NK-92 (cell line): ENCODE results near the gene ADGRA1.

Source experiments
- DNase-seq: peaks from one replicate; lab custom pipeline; 2025; ENCODE audit not compliant: unreplicated experiment; lab: John Stamatoyannopoulos, UW

Gene ADGRA1

DNA sequence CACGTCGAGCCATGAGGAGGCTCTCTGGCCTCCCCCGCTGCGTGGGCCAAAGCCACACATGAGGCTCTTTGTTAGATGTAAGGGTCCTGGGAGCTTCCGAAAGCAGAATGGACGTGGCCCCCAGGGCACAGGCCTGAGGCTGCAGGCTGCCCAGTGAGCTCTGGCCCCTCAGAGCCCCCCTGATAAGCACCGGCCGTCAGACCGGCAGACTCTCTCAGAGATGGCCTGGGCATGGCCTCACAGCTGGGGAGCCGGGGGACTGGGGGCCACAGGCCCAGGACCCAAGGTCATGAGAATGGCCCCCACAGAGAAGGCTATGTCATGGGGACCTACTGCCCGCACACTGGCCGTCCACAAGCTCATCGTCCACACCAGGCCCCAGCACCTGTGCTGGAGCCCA is 31.7 kb upstream of the ADGRA1 start:
- DNase-seq: no peak

DNA sequence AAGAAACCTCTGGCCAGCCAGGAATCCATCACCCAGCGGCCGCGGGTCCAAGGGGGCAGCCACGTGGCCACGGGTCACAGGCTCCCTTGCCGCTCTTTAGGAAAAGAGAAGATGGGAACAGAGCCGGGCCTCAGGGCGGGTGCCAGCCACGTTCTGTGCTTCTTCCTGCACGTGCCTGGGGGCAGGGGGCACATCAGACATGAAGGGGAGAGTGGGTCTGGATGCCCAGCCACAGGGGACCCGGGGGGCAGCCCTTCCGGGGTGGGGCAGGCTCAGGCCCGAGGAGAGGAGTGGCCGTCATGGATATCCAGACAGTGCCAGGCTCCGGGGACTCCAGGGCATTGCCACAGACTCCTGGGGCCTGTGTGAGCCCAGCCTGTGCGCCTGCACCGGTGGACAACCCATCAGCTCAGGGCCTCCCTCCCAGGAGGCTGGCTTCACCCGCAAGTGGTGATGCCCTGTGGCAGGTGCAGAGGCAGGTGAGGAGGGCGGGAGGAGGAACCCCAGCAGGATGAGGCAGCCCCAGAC is 31.0 kb upstream of the ADGRA1 start:
- no peak for DNase-seq

DNA sequence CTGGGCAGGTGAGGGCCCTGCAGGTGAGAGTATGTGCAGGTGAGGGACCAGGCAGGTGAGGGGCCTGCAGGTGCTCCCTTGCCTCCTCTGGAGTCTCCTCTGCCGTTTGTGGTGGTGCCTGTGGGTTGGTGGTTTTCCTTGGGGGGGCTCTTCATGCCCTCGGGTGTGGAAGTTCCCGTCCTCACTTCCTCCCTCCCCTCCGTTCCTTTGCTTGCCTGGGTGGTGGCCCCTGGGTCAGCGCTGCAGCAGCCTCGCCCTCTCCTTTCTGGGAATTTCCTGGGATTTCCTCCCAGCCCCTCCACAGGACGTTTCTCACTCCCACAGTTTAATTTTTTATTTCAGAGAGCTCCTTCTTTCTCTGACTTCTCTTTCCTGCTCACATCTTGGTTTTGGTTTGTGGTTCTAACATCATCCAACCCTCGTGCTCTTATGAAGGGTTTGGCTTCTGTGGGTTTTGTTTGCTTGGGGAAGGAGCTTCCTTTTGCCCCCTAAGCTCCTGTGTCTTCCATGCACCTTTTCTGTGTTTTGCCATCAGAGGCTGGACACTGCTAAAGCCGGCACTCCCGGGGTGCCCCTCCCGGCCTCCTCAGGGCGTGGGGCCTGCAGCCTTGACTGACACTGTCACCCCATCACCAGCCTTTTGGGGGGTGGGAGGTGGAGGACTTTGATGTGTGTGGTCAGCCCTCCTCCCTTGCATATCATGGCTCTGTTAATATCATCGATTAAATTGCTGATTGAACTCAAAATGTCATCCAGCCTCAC is 29.2 kb upstream of the ADGRA1 start:
- no peak for DNase-seq

DNA sequence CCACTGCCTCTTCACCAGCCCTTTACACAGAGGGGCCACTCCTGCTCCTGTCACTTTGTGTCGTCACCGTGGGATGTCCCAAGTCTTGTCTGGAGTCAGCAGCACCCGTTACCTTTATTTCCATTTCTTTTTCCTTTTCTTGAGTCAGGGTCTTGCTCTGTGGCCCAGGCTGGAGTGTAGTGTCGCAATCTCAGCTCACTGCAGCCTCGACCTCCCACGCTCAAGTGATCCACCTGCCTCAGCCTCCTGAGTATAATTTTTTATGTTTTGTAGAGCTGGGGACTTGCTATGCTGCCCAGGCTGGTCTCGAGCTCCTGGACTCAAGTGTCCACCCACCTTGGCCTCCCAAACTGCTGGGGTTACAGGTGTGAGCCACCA is 28.6 kb upstream of the ADGRA1 start:
- DNase-seq: no peak

DNA sequence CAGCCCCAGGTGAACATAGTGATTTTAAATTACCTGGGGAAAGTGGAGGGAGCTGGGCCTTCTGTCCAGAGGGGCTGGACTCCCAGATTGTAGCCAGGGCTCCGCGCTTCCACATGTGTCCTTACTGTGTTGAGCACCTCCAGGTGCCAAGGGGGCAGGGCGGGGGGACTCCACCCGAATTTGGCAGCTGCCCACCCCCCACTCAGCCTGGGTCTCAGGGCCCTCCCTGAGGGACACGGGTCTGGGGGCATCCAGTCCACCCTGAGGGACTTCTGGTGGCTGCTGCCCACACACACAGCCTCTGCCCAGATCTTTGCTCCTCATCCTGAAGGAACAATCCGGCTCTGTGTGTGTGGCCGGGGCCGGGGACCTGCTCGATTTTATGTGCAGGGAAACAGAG is 28.2 kb upstream of the ADGRA1 start:
- no peak for DNase-seq

DNA sequence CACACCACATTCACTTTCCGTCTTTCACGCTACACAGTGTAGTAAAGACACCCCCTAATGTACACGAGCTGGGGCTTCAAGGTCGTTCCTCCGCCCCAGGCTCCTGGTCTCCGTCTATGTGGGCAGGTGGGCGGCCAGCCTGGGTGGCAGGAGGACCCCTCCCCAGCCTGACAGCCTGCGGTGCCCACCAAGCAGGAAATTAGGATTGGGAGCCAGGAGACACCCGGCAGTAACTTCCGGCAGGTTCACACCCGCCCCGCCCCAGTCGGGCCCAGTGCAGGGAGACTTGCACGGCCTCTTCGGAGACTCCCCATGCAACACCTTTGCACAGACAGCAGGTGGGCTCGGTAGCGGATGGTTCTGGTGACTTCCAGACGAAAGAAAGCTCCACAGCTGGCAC is 27.7 kb upstream of the ADGRA1 start:
- DNase-seq: no peak

DNA sequence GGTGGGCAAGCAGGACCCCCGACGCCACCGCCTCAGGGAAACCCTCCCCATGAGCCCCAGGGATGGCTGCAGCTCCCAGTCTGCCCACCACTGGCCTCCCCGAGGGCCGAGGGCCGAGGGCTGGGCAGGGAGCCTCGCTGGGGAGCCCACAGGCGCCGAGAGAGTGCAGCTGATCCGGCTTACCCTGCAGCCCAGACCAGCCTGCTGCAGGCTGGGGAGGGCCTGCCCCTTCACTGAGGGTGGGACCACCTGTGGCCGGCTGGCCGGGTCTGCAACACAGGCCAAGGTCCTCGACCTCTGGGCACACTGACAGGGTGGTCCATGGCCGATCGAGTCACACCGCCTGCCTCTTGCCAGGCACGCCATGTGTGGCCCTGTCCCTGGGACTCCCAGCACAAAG is 27.3 kb upstream of the ADGRA1 start:
- no peak for DNase-seq

DNA sequence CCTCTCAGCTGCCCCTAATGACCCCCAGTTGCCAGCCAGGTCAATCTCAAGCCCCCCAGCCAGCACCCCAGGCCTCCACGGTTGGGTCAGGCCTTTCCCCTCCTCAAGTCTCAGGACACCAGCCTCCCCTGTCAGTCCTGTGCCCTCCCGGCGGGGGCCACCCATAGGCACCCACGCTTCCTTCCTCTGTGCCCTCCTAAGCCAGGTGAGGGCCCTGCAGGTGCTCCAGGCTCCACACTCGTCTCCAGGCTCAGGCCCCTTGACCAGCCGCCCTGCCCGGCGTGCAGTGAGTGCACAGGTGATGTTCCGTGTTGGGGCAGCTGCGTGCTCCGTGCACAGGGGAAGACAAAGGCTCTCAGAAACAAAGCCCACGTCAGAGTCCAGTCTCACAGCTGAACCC is 26.8 kb upstream of the ADGRA1 start:
- no peak for DNase-seq

DNA sequence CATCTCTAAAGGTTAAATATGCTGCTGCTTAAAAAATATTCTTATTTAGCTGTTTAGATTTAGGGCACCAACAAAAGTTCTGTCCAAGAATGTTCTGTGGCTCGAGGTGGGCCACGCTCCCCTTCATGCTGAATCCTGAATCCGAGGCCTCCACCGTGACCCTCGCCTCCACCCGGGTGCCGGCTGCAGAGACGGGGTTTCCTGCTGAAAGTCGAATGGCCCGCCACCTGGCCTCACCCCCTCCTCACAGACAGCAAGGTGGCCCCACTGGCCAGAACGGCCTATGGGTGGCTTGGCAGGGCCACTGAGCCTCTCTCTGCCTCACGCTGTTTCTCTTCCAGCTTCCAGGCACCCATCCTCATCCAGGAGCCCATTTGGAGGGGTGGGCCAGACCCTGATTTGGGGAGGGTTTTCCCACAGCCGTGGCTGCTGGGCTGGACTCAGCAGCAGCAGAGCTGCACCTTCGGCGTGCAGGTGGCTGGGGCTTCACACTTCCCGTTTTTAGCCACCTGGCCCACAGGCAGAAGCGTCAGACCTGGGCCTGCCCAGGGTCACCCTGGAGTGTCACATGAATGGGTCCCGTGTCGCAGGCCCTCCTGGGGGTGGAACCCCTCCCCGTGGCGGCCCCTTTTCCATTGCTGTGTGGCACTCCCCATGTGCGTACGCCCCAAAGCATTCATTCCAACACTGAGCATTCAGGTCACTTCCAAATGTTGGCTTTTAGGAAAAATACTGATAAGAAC is 26.3 kb upstream of the ADGRA1 start:
- DNase-seq: no peak

DNA sequence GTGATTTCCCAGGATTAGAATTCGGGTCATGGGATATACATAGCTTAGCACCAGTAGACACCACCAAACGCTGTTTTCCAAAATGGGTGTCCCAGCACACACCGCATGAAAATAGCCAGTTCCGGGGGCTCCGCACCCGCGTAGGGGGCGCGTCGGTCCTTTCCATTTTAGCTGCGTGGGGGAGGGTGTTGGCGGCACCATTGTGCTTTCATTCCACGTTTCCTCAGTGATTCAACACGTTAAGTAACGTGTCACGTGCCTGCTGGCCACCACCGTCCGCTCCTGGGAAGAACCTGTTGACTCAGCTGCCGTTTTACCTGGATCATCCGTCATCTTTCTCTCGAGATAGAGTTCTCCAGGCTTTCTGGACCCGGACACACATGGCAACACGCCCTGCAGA is 25.6 kb upstream of the ADGRA1 start:
- no peak for DNase-seq

DNA sequence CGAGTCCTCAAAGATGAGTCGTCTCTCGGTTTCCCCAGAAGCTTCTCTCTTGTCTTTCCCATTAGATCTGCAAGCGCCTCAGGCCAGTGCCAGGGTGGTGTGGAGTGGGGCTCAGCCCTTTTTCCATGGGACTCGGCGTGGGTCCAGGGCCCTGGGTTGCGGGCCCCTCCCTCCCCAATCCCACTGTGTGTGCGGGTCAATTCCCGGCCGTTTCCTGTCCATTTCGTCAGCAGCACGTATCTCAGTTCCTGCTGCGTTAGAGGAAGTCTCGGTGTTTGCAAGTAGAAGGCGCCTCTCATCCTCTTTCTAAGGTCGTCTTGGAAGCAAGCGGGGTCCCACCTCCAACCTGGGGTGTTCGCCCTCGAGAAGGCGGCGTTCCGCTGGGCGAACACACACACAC is 25.1 kb upstream of the ADGRA1 start:
- DNase-seq: no peak

DNA sequence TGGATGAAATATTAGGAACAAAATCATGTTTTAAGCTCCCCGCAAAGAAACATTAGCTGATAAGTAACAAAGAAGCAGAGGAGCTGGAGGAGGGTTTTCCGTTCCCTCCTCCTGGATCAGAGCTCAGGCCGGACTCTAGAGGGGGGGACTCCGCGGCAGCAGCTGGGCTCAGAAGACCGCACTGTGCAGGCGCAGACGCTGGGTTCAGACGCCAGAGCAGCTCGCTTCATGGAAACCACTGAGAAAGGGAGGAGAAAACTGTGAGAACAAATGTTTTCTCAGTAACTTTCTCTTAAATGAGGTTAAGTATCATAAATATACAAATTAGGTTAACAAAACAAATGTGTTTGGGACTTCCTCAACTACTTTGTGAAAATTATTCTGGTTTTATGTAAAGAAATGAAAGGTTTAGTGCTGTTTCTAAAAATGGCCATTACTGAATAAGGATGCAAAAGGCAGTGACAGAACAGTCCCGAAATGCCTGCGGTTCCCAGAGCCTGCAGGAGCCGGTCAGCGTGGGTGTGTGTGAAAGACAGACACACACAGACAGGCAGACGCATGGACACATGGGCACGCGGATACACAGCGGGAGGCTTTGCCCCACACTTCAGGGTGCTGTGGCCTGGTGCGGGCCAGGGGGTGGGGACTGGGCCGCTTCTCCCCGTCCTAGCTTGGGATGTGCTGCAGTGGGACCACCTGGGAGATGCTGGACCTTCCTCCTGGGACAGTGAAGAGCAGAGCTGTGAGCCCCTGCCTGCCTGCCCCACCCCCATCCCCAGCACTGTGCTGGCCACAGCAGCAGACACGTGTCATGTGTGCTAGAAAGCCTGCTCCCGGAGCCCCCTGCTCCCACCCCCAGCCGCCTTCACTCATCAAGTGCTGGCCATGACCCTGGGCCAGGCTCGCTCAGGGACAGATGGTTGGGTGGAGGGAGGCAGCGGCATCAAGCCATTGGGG is 20.3 kb upstream of the ADGRA1 start:
- DNase-seq: no peak

DNA sequence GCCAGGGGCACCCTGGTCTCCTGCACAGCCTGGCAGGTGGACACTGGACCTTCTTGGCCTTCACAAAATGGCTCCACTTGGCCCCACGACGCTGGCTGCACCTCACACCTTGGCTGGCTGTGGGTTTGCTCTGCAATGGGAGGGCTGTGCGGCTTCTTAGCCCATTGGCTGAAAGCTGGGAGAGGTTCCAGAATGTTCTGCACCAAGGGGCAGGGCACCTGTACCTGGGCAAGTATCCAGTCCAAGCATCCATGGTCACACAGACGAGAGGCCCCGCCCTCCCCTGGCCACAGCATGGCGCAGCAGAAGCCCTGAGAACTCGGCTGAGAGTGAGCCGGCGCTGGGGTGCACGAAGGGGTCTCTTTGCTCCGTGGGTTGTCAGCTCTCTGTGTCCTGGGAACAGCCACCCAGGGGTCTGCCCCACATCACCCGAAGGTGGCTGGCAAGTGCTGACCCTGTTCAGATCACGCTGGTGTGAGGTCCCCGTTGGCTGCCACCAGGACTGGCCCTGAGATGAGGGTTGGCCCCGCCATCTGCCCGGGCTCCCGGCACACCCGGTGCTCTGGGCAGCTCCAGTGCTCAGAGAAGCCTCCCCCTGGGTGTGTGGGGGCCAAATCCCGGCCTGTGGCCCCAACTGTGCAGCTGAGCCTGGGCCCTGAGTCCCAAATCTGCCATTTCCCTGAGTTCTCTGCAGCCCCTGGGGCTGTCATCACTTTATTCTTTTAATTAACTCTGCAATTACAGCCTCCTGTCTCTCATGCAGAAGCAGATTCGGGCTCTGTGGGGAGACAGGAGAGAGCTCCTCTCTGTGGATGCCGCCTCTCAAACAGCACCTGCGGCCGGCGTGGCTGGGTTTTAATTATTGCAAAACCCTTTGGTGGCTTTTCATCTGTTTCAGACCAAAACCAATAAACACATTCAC is 19.4 kb upstream of the ADGRA1 start:
- DNase-seq: no peak

DNA sequence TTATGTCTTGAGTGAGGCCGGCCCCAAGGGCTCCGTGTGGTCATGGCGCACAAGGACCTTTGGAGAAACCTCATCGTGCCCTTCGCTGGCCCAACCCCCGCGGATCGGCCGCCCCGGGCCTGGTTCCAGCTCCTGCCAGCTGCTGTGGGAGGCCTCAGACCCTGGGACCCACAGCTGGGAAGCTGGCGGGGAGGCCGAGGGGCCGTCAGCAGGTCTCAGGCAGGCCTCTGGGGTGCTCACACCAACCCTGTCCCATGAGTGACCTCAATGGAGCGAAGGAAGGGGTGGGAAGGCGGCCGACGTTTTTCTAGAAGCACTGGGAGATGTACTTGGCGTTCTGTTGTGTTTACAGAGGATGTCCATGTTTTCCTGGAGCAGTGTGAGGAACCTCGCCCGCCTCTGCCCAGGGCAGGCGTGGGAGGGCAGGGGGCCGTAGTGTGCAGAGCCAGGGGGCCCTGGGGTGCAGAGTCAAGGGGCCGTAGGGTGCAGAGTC is 18.6 kb upstream of the ADGRA1 start:
- DNase-seq: no peak

DNA sequence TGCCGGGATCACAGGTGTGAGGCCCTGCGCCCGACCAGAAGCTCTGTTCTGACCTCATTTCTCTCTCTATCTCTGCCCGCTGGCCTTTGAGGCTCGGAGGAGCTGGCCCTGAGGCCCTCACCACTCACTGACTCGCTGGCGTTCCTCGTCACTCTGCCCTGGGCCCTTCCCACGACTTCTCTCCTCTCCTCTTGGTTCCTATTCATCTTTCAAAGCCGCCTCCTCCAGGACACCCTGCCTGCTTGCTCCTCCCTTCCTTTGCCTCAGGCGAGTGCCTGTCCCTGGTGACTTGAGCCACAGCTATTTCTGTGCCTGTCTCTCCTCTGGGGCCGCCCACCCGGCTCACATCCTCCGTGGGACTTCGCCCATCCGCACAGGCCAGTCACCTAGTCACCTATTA is 17.3 kb upstream of the ADGRA1 start:
- DNase-seq: no peak

DNA sequence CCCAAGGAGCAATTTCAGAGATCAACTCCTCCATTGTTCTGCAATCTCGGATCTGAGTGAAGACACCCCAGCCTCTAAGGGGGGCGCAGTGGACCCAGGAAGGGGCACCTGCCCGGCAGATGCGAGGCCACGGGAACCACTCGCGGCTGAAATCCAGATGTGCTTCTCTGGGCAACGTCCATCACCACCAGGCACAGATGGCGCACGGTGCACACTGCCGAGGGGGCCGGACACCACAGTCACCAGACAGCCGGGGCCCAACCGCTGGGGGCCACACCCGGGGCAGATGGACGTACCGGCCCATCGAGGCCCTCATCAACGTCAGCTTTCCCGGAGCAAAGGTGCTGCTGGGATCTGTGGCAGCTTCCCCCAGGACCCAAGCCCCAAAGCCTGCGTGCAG is 16.9 kb upstream of the ADGRA1 start:
- no peak for DNase-seq

DNA sequence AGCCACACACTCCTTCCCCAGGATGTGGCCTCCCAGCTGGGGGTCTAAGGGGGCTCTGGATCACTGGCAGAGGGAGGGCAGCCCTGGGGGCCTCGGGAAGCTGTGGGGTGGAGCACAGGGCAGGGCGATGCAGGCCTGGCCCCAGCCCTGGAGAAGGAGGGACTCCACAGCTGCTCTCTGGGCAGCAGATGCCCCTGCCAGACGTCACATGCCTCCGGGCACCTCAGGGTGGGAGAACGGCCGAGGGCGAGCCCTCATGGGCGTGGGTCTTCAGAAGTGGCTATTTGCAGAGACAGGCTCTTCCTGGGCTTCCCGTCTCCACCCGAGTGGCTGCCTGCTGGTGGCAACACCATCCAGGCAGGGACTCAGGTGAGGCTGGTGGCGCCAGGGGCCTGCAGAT is 16.0 kb upstream of the ADGRA1 start:
- no peak for DNase-seq

DNA sequence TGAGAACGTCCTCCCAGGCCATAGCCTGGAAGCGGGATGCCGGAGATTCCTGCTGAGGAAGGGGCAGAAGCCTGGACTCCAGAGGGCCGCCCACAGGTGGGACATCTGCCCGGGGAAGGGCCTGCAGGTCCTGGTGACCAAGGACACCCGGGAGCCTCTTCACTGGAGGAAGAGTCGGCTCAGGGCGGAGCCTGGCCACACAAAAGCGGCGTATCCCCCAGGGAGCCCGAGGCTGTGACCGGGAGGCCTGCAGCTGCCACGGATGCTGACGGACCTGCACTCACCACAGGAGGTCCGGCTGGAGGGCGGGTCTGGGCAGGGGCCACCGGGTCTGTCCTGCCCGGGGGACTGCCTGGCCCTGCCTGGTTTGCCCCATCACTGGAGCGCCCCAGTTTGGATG is 15.5 kb upstream of the ADGRA1 start:
- no peak for DNase-seq

DNA sequence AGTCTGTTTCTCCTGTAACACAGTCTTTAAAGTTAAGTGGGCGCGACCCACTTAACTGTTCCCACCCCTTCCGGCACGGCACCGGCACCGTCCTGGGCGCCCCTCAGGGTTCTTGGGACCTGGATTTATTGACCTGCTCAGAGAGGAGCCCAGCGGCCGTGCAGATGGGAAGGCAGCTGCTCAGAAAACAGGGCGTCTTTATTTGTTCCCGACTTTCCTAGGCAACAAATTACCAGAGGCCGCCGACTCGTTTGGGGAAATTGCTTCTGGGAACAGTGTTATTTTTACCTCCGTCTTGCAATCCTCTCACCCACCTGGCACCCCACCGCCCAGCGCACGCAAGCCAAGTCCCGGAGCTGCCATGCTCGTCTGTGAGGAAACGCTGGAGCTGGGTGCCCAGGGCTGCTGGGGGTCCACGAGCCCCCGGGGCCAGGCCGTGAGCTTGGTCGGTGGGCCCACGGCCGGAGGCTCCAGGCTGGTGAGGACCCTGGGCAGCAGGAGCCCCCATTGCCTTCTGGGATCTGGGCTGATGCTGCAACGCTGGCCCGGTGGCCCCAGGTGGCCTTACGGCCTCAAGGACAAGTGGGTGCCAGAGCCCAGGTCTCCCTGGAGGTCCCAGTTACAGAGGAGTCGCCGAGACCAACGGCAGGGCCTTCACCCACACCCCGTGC is 14.9 kb upstream of the ADGRA1 start:
- DNase-seq: no peak
